HFF-Myc (cell line): ENCODE results near the gene PRKN.

ENCODE experiments used
- DNase-seq: peaks from one replicate; pipeline ENCODE4 v3.0.0-alpha.2; 2011; ENCODE audit warnings: low read depth; ENCODE audit errors: extremely low read depth
- H3K4me3 ChIP-seq: replicated peaks from 2 replicates; pipeline ENCODE4 v1.5.1; 2011; ENCODE audit warnings: low read depth, mild to moderate bottlenecking, control low read depth, low read length
- TF ChIP-seq, protein P1 (sequence below): IDR thresholded peaks from 2 replicates; pipeline ENCODE4 v1.5.1; 2012; ENCODE audit warnings: mild to moderate bottlenecking, low read depth, low read length, control low read depth; ENCODE audit errors: missing control alignments

PRKN gene

DNA sequence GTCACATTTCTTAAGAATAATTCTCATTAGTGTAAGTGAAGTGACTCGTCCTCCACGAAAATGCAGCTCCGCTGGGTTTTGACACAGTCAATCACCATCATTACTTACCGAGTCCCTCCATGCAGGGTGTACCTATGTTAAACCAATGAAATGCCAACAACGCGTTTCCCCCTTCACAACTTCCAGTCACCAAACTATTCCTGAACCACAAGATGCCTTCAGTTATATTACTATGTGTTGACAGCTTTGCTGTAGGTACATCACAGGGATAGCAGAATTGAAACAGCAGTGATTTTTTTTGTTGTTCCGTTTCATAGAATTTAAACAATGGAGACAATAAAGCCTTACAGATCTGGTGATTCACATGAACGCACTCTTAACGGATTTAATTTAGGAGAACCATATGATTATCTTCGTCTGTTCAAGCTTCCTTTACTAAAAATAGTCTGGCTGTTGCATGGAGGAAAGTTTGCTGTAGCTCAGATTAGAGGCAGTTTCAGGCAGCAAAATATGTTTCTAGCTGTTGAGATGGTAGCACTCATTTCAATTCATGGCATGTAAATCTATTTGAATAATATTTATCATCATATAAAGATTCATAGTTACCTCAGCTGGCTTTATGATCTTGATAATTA lies 652.8 kb downstream of the PRKN start:
- DNase-seq, result no peak
- H3K4me3 ChIP-seq, result no peak overlapping the region
- TF ChIP-seq, protein P1, sequence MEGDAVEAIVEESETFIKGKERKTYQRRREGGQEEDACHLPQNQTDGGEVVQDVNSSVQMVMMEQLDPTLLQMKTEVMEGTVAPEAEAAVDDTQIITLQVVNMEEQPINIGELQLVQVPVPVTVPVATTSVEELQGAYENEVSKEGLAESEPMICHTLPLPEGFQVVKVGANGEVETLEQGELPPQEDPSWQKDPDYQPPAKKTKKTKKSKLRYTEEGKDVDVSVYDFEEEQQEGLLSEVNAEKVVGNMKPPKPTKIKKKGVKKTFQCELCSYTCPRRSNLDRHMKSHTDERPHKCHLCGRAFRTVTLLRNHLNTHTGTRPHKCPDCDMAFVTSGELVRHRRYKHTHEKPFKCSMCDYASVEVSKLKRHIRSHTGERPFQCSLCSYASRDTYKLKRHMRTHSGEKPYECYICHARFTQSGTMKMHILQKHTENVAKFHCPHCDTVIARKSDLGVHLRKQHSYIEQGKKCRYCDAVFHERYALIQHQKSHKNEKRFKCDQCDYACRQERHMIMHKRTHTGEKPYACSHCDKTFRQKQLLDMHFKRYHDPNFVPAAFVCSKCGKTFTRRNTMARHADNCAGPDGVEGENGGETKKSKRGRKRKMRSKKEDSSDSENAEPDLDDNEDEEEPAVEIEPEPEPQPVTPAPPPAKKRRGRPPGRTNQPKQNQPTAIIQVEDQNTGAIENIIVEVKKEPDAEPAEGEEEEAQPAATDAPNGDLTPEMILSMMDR, result no peak

DNA sequence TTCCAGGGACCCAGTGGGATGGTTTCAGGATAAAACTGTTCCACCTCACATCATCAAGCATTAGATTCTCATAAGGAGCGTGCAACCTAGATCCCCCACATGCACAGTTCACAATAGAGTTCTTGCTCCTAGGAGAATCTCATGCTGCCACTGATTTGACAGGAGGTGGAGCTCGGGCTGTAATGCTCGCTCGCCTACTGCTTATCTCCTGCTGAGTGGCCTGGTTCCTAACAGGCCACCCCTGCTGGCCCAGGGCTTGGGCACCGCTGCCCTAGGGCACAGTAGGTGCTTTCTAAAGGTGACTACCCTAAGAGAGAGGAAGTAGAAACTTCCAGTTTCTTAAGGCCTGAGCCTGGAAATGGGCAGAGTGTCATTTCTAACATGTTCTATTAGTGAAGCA lies 656.9 kb downstream of the PRKN start:
- no peak for DNase-seq
- no peak overlapping the region for H3K4me3 ChIP-seq
- TF ChIP-seq, protein P1, result no peak

DNA sequence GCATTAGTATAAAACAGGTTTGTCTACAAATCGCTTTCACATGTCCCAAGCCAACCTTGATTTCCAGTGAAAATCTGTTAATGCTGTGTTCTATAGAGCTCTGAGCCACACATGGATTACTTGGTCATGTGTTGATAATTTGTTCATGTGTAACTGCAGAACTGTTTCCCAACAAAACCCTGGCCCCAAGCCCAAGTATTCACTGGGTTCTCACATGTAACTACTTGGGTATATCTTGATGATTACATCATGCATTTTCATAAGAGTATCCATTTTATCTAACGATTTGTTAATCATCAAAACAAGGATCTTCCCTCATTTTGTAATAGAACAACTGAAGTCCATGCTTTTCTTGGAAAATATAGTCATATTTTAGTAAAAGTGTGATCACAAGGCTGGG lies 657.6 kb downstream of the PRKN start:
- TF ChIP-seq, protein P1, result no peak
- DNase-seq, result no peak
- H3K4me3 ChIP-seq, result no peak overlapping the region

DNA sequence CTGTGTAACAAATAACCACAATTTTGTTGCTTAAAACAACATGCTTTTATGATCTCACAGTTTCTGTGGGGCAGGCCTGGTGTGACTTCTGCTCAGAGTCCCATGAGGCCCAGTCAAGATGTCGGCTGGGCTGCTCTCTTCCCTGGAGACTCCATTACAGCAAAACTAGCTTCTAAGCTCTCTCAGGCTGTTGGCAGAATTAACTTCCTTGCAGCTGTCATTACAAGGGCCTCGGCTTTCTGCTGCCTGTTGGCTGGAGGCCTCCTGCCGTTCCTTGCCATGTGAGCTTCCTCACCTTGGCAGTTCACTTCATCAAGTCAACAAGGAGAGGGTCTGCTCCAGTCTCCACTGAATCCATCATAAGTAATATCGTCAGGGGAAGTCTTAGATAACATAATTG lies 659.2 kb downstream of the PRKN start:
- TF ChIP-seq, protein P1, result no peak
- DNase-seq, result no peak
- no peak overlapping the region for H3K4me3 ChIP-seq

DNA sequence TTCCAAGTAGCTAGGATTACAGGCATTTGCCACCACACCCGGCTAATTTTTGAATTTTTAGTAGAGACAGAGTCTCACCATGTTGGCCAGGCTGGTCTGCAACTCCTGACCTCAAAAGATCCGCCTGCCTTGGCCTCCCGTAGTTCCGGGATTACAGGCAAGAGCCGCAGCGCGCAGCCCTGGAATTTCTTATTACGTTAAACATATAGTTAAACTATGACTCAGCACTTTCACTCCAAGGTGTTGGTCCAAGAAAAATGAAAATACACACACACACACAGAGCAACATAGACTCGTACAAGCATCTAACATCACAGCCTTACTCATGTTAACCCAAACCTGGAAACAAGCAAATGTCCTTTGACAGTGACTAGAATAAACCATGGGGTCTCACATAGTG lies 663.9 kb downstream of the PRKN start:
- no peak overlapping the region for H3K4me3 ChIP-seq
- TF ChIP-seq, protein P1, result no peak
- no peak for DNase-seq

DNA sequence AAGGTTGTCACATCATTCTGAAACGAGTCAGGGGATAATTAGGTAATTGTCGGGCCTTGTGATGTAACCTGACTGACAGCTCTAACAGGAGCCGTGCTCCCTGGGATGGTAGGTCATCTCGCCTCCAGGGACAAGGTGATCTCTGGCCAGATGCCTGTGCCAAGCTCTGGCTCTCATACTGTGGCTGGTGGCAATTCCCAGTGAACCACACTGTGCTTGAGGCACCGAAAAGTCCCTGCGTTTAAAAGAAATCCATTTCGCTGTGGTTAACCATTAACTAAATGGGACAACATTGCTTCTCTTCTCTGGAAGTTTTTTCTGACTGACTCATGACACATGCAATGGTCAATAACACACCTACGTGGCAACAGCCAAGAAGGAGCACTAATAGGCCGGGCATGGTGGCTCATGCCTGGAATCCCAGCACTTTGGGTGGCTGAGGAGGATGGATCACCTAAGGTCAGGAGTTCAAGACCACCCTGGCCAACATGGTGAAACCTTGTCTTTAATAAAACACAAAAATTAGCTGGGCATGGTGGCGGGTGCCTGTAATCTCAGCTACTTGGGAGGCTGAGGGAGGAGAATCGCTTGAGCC lies 669.2 kb downstream of the PRKN start:
- TF ChIP-seq, protein P1, result no peak
- no peak for DNase-seq
- H3K4me3 ChIP-seq, result no peak overlapping the region

DNA sequence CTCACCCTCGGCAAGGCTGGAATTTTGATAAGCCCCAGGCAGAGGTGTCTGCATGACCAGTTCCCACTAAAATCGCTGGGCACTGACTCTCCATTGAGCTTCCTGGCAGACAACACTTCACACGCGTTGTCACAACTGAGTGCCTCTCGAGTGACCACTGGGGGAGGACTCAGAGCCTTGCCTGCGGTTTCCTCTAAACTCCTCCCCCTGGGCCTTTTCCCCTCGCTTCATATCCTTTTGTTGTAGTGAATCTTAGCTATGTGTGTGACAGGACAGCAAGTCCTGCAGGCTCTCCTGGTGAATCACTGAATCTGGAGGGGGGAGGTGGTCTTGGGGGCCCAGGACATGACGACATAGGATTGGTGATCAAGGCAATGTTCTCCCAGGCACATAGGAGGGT lies 670.8 kb downstream of the PRKN start:
- no peak overlapping the region for H3K4me3 ChIP-seq
- DNase-seq, result no peak
- TF ChIP-seq, protein P1, result no peak
